K562 (cell line): ENCODE measurements around the gene SULT1B1. TPM values are rescaled to one million over a fixed set of nuclear protein-coding genes. Genes with fewer than 3 reads are reported as not detected.

Experiments used
- ATAC-seq: fragments of 200-7000 bp; cut with Tn5 transposase; 3 replicates; pipeline ENCODE4 v1.9.1; 2020; ENCODE audit warnings: moderate library complexity
- BruUV-seq: library from RNA; stranded (reverse); fragments of 400-500 nt; replicated peaks from 2 replicates; lab custom pipeline; 2021; lab: Mats Ljungman, UMichigan
- CTCF ChIA-PET: fragments of 300-600 bp; formaldehyde crosslinking; extraction: SDS; loops from one replicate; lab custom pipeline; 2021; ENCODE audit warnings: low intra/inter-chr PET ratio; lab: Yijun Ruan, JAX
- POLR2A ChIA-PET: fragments of 300-600, 350-650 bp; sonication (Branson Sonifier 250); formaldehyde crosslinking; extraction: SDS; loops from one replicate; lab custom pipeline; 2021; ENCODE audit warnings: antibody characterized with exemption, inconsistent platforms; lab: Yijun Ruan, JAX
- DNase-seq, 4 experiments: peaks; one replicate each; pipeline versions ENCODE4 v3.0.0 to v3.0.0-alpha.2; 2011 to 2018; ENCODE audit warnings: low spot score in 3 of 4, mixed read lengths in 3 of 4; ENCODE audit errors: extremely low read depth in 1 of 4
- FAIRE-seq: peaks from 2 replicates; lab custom pipeline; 2011; peaks lifted over from hg19 to GRCh38; lab: Jason Lieb, UNC
- H2AFZ ChIP-seq: 2 replicates; pipeline ENCODE4 v1.6.0; 2011; ENCODE audit warnings: low read depth, low read length, control low read depth, inconsistent platforms
- H3K27ac ChIP-seq: fragments of 200-600 bp; 3 replicates; pipeline ENCODE4 v1.8.0; 2011; ENCODE audit warnings: low read depth, mild to moderate bottlenecking, control low read depth, inconsistent platforms, low read length, moderate library complexity, mixed read lengths; ENCODE audit errors: extremely low read depth
- H3K27me3 ChIP-seq, 2 experiments: fragments of 300-600 bp in 1 of 2; 2 replicates in 1 of 2; 3 replicates in 1 of 2; pipeline versions ENCODE4 v1.6.0 to v1.8.0; 2011; ENCODE audit warnings: inconsistent platforms in 2 of 2, low read length in 2 of 2, mild to moderate bottlenecking in 1 of 2, mixed read lengths in 1 of 2, moderate library complexity in 1 of 2; ENCODE audit not compliant: control insufficient read depth in 2 of 2, insufficient read depth in 2 of 2
- H3K36me3 ChIP-seq: fragments of 300-600 bp; 3 replicates; pipeline ENCODE4 v1.8.0; 2011; ENCODE audit warnings: mild to moderate bottlenecking, low read length, inconsistent platforms; ENCODE audit not compliant: control insufficient read depth, insufficient read depth
- H3K4me1 ChIP-seq, 2 experiments: fragments of 200-600 bp in 1 of 2; replicated peaks in 1 of 2; 2 replicates in 1 of 2; 3 replicates in 1 of 2; pipeline versions ENCODE4 v1.5.1 to v1.8.0; 2011; ENCODE audit warnings: inconsistent platforms in 2 of 2, low read length in 2 of 2, mild to moderate bottlenecking in 1 of 2, mixed read lengths in 1 of 2, moderate library complexity in 1 of 2; ENCODE audit not compliant: control insufficient read depth in 2 of 2, insufficient read depth in 2 of 2
- H3K4me2 ChIP-seq: 2 replicates; pipeline ENCODE4 v1.6.1; 2011; ENCODE audit warnings: low read length, control low read depth, inconsistent platforms, mixed read lengths; ENCODE audit not compliant: insufficient read depth
- H3K4me3 ChIP-seq: fragments of 200-600 bp; sonication (generic), shearing (Covaris generic); 2 replicates; pipeline ENCODE4 v1.5.1; 2016; ENCODE audit warnings: control low read depth, inconsistent platforms
- H3K79me2 ChIP-seq: fragments of 200-600 bp; 3 replicates; pipeline ENCODE4 v1.8.0; 2011; ENCODE audit warnings: low read length, inconsistent platforms; ENCODE audit not compliant: control insufficient read depth, insufficient read depth
- H3K9ac ChIP-seq, 2 experiments: 2 replicates each; pipeline versions ENCODE4 v1.6.0 to v1.6.1; 2011; ENCODE audit warnings: low read depth in 2 of 2, low read length in 2 of 2, control low read depth in 1 of 2, inconsistent platforms in 1 of 2, mild to moderate bottlenecking in 1 of 2, mixed read lengths in 1 of 2; ENCODE audit not compliant: insufficient read depth in 1 of 2
- H3K9me1 ChIP-seq: one replicate; pipeline ENCODE4 v1.6.0; 2011; ENCODE audit warnings: inconsistent platforms, mild to moderate bottlenecking, low read length, moderate library complexity; ENCODE audit not compliant: control insufficient read depth, insufficient read depth
- H3K9me3 ChIP-seq: replicated peaks from 2 replicates; pipeline ENCODE4 v1.5.1; 2011; ENCODE audit warnings: low read depth, low read length, inconsistent platforms; ENCODE audit not compliant: control insufficient read depth, insufficient read depth
- H4K20me1 ChIP-seq: replicated peaks from 2 replicates; pipeline ENCODE4 v1.6.1; 2011; ENCODE audit warnings: low read length, inconsistent platforms, mixed read lengths; ENCODE audit not compliant: control insufficient read depth, insufficient read depth
- CREB3L1 ChIP-seq: fragments of 450-650 bp; IDR thresholded peaks from 2 replicates; pipeline ENCODE4 v1.6.1; 2014; ENCODE audit warnings: low read depth, mild to moderate bottlenecking, moderate library complexity, borderline replicate concordance
- PURB ChIP-seq: sonication (generic); formaldehyde crosslinking; IDR thresholded peaks from 2 replicates; pipeline ENCODE4 v1.9.0; 2021; ENCODE audit warnings: low read depth, mild to moderate bottlenecking, missing genetic modification reagents
- ZBTB49 ChIP-seq: sonication (generic); formaldehyde crosslinking; IDR thresholded peaks from 2 replicates; pipeline ENCODE4 v1.8.0; 2022; ENCODE audit warnings: missing genetic modification reagents, mild to moderate bottlenecking, borderline replicate concordance
- WGBS: fragments of 100-300 bp; shearing (Covaris generic); methylation state at CpG from one replicate; pipeline ENCODE4 v1.1.6; 2016; ENCODE audit warnings: low coverage, mixed read lengths; ENCODE audit not compliant: insufficient coverage; ENCODE audit errors: missing lambda C conversion rate; 5-methylcytosine and 5-hydroxymethylcytosine counted together
- in situ Hi-C: fragments of 300-500 bp; cut with MboI; formaldehyde crosslinking; loops from 4 replicates; pipeline ENCODE4 v1.15.0; 2018; ENCODE audit warnings: inconsistent platforms, mixed read lengths
- intact Hi-C: fragments of 100-400 bp; cut with micrococcal nuclease; formaldehyde crosslinking; loops from 2 replicates; pipeline ENCODE4 v1.14.2; 2022
- polyA plus RNA-seq, 8 experiments: library from polyadenylated mRNA; depleted of rRNA in 4 of 8; stranded (reverse) in 5 of 8; unstranded in 3 of 8; fragments of >200 nt; fragmentation: Nextera tagmentation in 2 of 8; fragmentation: Illumina TruSeq in 1 of 8; extraction: Ambion mirVana in 2 of 8; extraction: Trizol in 1 of 8; gene quantifications; 2 replicates each; pipeline versions ENCODE4 v1.2.1 to v1.2.3, GENCODE V29; 2011 to 2014; ENCODE audit warnings: inconsistent platforms in 1 of 8, missing spikeins in 1 of 8
- total RNA-seq, 7 experiments: library from RNA; depleted of rRNA in 6 of 7; stranded (reverse); fragments of >200 nt in 6 of 7; fragmentation: Illumina TruSeq in 2 of 7; extraction: Trizol in 2 of 7; gene quantifications; 2 replicates each; pipeline versions ENCODE4 v1.2.1 to v1.2.3, GENCODE V29; 2011 to 2021; ENCODE audit warnings: low replicate concordance in 1 of 7

Gene SULT1B1
- total and polyA plus RNA-seq, 9 of the 15 experiments (the other 6 are each of a cell fraction or from before 2014, with no cell fraction given) = under 0.01 TPM; not detected in 8

DNA sequence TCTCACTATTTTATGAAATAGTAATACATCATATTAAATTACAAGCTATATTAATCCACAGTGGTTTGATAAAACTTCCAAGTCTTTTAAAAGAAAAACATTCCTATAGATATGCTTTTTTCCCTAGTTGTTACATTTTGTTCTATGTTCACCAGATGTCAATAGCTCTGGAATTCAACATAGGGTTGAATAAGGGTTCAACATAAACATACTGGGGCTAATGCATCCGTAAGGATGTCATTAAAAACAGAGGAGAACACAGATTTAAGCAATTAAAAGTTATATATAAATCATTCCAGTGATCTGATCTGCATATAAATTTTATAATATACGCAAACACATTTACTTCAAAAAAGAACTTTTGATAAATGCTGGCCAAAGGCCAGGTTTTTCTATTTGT lies 32.5 kb downstream of the SULT1B1 start:
- no peaks in the 10 kb centered on the region for H3K9me1 ChIP-seq
- TF ChIP-seq CREB3L1 (no peak), PURB (CRISPR knock-in tag) (no peak), ZBTB49 (no peak)
- in situ Hi-C loops = no loop called here
- H4K20me1 ChIP-seq = no peaks in the 10 kb centered on the region
- no peak overlapping the region for H3K9ac ChIP-seq
- no TSS peak for BruUV-seq
- no peaks in the 10 kb centered on the region for H3K9me3 ChIP-seq
- ChIA-PET CTCF (no interaction called here), POLR2A (no interaction called here)
- 0% methylated on average over 2 of the region's 2 CpGs for WGBS
- no peak overlapping the region for H3K4me2 ChIP-seq
- H3K27ac ChIP-seq = no peak overlapping the region
- intact Hi-C loops = no loop called here
- H2AFZ ChIP-seq = no peak overlapping the region
- no peak for DNase-seq
- no peaks in the 10 kb centered on the region for H3K79me2 ChIP-seq
- H3K36me3 ChIP-seq = no peaks in the 10 kb centered on the region
- ATAC-seq = no peak
- no peak for FAIRE-seq
- H3K4me1 ChIP-seq = no peaks in the 10 kb centered on the region
- no peaks in the 10 kb centered on the region for H3K27me3 ChIP-seq
- no peak overlapping the region for H3K4me3 ChIP-seq
